Activated CD4-positive, alpha-beta T cell treated with anti-CD3 and anti-CD28 coated beads, Interleukin-10, Interleukin-2, amounts not matched to agents 100 ng/mL and 50 ng/mL, durations not matched to agents 16 hours and 8 hours (primary cell): Measurements from ENCODE around the gene CCDC127.
"Not testable (repeated sequence)": the region's sequence is repeated elsewhere in the genome, so short reads cannot be mapped to it uniquely, and the experiment has no call there.

Experiments
- DNase-seq: peaks from one replicate; pipeline ENCODE4 v3.0.0-alpha.2; 2020

CCDC127 gene

GRCh38 chr5:200985-201384 lies 17.0 kb downstream of the CCDC127 start:
- DNase-seq, result no peak

- DNase-seq, result no peak
Observed at GRCh38 chr5:199950-200645, 17.9 kb downstream of the CCDC127 start.

GRCh38 chr5:199197-199949 lies 18.6 kb downstream of the CCDC127 start:
- DNase-seq, result no peak

- DNase-seq, result no peak
Observed at GRCh38 chr5:198516-199196, 19.3 kb downstream of the CCDC127 start.

- DNase-seq, result no peak
Observed at GRCh38 chr5:197892-198489, 20.0 kb downstream of the CCDC127 start.

- DNase-seq, result not testable (repeated sequence)
Observed at GRCh38 chr5:197031-197430, 20.9 kb downstream of the CCDC127 start.

GRCh38 chr5:196350-196749 lies 21.6 kb downstream of the CCDC127 start:
- no peak for DNase-seq

- DNase-seq, result no peak
Observed at GRCh38 chr5:195401-196160, 22.4 kb downstream of the CCDC127 start.

- DNase-seq, result no peak
Observed at GRCh38 chr5:194603-195209, 23.2 kb downstream of the CCDC127 start.

GRCh38 chr5:194102-194501 lies 23.9 kb downstream of the CCDC127 start:
- DNase-seq, result no peak

GRCh38 chr5:192970-193831 lies 24.8 kb downstream of the CCDC127 start:
- DNase-seq, result no peak

GRCh38 chr5:192691-192969 lies 25.3 kb downstream of the CCDC127 start:
- DNase-seq, result no peak

GRCh38 chr5:191949-192690 lies 25.8 kb downstream of the CCDC127 start:
- no peak for DNase-seq

- no peak for DNase-seq
Observed at GRCh38 chr5:191036-191948, 26.7 kb downstream of the CCDC127 start, which contains the start of gene LRRC14B. Gene LRRC14B (plus strand): TSS chr5:191495. CDS start chr5:191539, 44 bp downstream.

GRCh38 chr5:190366-191035 lies 27.5 kb downstream of the CCDC127 start:
- no peak for DNase-seq

GRCh38 chr5:189976-190365 lies 28.0 kb downstream of the CCDC127 start:
- DNase-seq, result no peak

- no peak for DNase-seq
Observed at GRCh38 chr5:189486-189885, 28.5 kb downstream of the CCDC127 start.

- DNase-seq, result peak; percentile 92
Observed at GRCh38 chr5:188488-189481, 29.2 kb downstream of the CCDC127 start.
